ENCODE measurements around the gene NIFK. TPM values are rescaled to one million over a fixed set of nuclear protein-coding genes. Genes with fewer than 3 reads are reported as not detected.
A peak's percentile ranks its signal among the peaks of the same experiment; 100 is the strongest.
"Not testable (repeated sequence)": the region's sequence is repeated elsewhere in the genome, so short reads cannot be mapped to it uniquely, and the experiment has no call there.

NIFK gene
- total and polyA plus RNA-seq, 3 donors from 2014 or later = 33.4 to 59.2 (median 51.5) TPM

- H3K9me3 ChIP-seq = no peaks in the 10 kb centered on the region
- H3K27me3 ChIP-seq = no peaks in the 10 kb centered on the region
- intact Hi-C loops (cut with DNase I; ENCODE audit: low total_unique reads) = no loop called here
- TF ChIP-seq POLR2A (IDR thresholded peaks at IDR 0.05) (no peak), CTCF (IDR thresholded peaks at IDR 0.05) (no peak)
- H3K4me3 ChIP-seq = no peak overlapping the region
- H3K4me1 ChIP-seq = peaks cover 9% of the 10 kb centered on the region
- DNase-seq = no peak
- H3K36me3 ChIP-seq (ENCODE audit: low read depth, missing control alignments) = no peaks in the 10 kb centered on the region
- H3K27ac ChIP-seq = no peak overlapping the region
- WGBS, 2 donors = 83 to 89% methylated on average over 6 of the region's 6 CpGs
These were observed 42.1 kb downstream of the NIFK start for GRCh38 chr2:121694398-121695170.

GRCh38 chr2:121690572-121690971 lies 46.1 kb downstream of the NIFK start:
- H3K9me3 ChIP-seq; H3K27ac ChIP-seq; H3K27me3 ChIP-seq; H3K36me3 ChIP-seq (ENCODE audit: low read depth, missing control alignments); intact Hi-C loops (cut with DNase I; ENCODE audit: low total_unique reads); DNase-seq; H3K4me3 ChIP-seq; H3K4me1 ChIP-seq: not testable (repeated sequence)
- WGBS, 2 donors = 92 to 94% methylated on average over 3 of the region's 3 CpGs

- no peaks in the 10 kb centered on the region for H3K27me3 ChIP-seq
- H3K4me1 ChIP-seq = peaks cover 7% of the 10 kb centered on the region
These were observed 46.6 kb downstream of the NIFK start for GRCh38 chr2:121690095-121690494.

GRCh38 chr2:121689356-121689755 lies 47.3 kb downstream of the NIFK start:
- Histone ChIP-seq H3K9me3 (no peaks in the 10 kb centered on the region), H3K4me3 (no peak overlapping the region), H3K27me3 (no peaks in the 10 kb centered on the region), H3K36me3 (ENCODE audit: low read depth, missing control alignments) (no peaks in the 10 kb centered on the region), H3K27ac (no peak overlapping the region), H3K4me1 (peaks cover 7% of the 10 kb centered on the region)
- DNase-seq = peak; percentile 70
- whole genome bisulfite sequencing, 2 donors = 53 to 55% methylated on average over 4 of the region's 4 CpGs
- intact Hi-C loops (cut with DNase I; ENCODE audit: low total_unique reads) = no loop called here
- TF ChIP-seq POLR2A (IDR thresholded peaks at IDR 0.05) (no peak), CTCF (IDR thresholded peaks at IDR 0.05) (peak; percentile 40 to 70 (median 55))

More at GRCh38 chr2:121690095-121690494, 46.6 kb downstream of the NIFK start:
- 90 to 91% methylated on average over 6 of the region's 6 CpGs for WGBS, 2 donors
- H3K27ac ChIP-seq = no peak overlapping the region
- no peaks in the 10 kb centered on the region for H3K9me3 ChIP-seq
- H3K4me3 ChIP-seq = no peak overlapping the region
- no peak for TF ChIP-seq POLR2A (IDR thresholded peaks at IDR 0.05)
- TF ChIP-seq CTCF (IDR thresholded peaks at IDR 0.05) = no peak
- intact Hi-C loops (cut with DNase I; ENCODE audit: low total_unique reads) = no loop called here
- no peak for DNase-seq
- H3K36me3 ChIP-seq (ENCODE audit: low read depth, missing control alignments) = no peaks in the 10 kb centered on the region

- DNase-seq = no peak
These were observed 47.9 kb downstream of the NIFK start for GRCh38 chr2:121688820-121689219.

More at GRCh38 chr2:121688820-121689219, 47.9 kb downstream of the NIFK start:
- 93 to 97% methylated on average over 2 of the region's 2 CpGs for WGBS, 2 donors
- TF ChIP-seq CTCF (IDR thresholded peaks at IDR 0.05) = no peak
- TF ChIP-seq POLR2A (IDR thresholded peaks at IDR 0.05) = no peak
- H3K27me3 ChIP-seq = no peaks in the 10 kb centered on the region
- no peaks in the 10 kb centered on the region for H3K36me3 ChIP-seq (ENCODE audit: low read depth, missing control alignments)
- H3K4me3 ChIP-seq = no peak overlapping the region
- no peak overlapping the region for H3K27ac ChIP-seq
- peaks cover 7% of the 10 kb centered on the region for H3K4me1 ChIP-seq
- intact Hi-C loops (cut with DNase I; ENCODE audit: low total_unique reads) = no loop called here
- H3K9me3 ChIP-seq = no peaks in the 10 kb centered on the region

Measured in testis (tissue), 3 donors.